B cell (primary cell): ENCODE data around the gene CRHR1. TPM values are rescaled to one million over a fixed set of nuclear protein-coding genes. Genes with fewer than 3 reads are reported as not detected.

ENCODE experiments used
- ATAC-seq: fragments of 200-7000 bp; cut with Tn5 transposase; one replicate; pipeline ENCODE4 v1.10.0; 2021; ENCODE audit warnings: low read depth, mild to moderate bottlenecking, moderate number of reproducible peaks, moderate library complexity
- CTCF ChIA-PET: fragments of 350-600 bp; sonication (Branson Sonifier 250); formaldehyde crosslinking; loops from one replicate; lab custom pipeline; 2021; ENCODE audit warnings: antibody characterized with exemption, inconsistent platforms; lab: Charles Lee
- POLR2A ChIA-PET: fragments of 350-600 bp; sonication (Branson Sonifier 250); formaldehyde crosslinking; loops from one replicate; lab custom pipeline; 2021; ENCODE audit warnings: antibody characterized with exemption; lab: Charles Lee
- DNase-seq: peaks from one replicate; pipeline ENCODE4 v3.0.0; 2013
- H2AFZ ChIP-seq: 2 replicates; pipeline ENCODE4 v1.6.1; 2012; ENCODE audit warnings: mild to moderate bottlenecking, low read depth, low read length; ENCODE audit not compliant: insufficient read depth, poor library complexity, severe bottlenecking
- H3K27ac ChIP-seq, 2 donors: 1 replicate in 1 of 2; 2 replicates in 1 of 2; pipeline ENCODE4 v1.5.1; 2012 to 2013; ENCODE audit warnings: low read length in 2 of 2, mild to moderate bottlenecking in 2 of 2, moderate library complexity in 1 of 2
- H3K27me3 ChIP-seq, 4 experiments: fragments of 200-600 bp in 1 of 4; sonication (generic) in 1 of 4; replicated peaks in 1 of 4; 1 replicate in 2 of 4; 2 replicates in 2 of 4; pipeline versions ENCODE4 v1.6.1 to v1.7.0; 2013 to 2016; ENCODE audit warnings: low read length in 3 of 4, mild to moderate bottlenecking in 2 of 4, mixed read lengths in 1 of 4, moderate library complexity in 1 of 4; ENCODE audit not compliant: insufficient read depth in 4 of 4, control insufficient read depth in 3 of 4; ENCODE audit errors: control extremely low read depth in 1 of 4
- H3K36me3 ChIP-seq, 2 experiments: replicated peaks in 1 of 2; 1 replicate in 1 of 2; 2 replicates in 1 of 2; pipeline versions ENCODE4 v1.6.1 to v1.7.1; 2013; ENCODE audit warnings: low read length in 1 of 2; ENCODE audit not compliant: insufficient read depth in 2 of 2, control insufficient read depth in 1 of 2; ENCODE audit errors: control extremely low read depth in 1 of 2, extremely low read depth in 1 of 2
- H3K4me1 ChIP-seq, 2 donors: fragments of 200-600 bp in 1 of 2; sonication (generic) in 1 of 2; 1 replicate in 1 of 2; 2 replicates in 1 of 2; pipeline versions ENCODE4 v1.5.1 to v1.6.1; 2013 to 2017; ENCODE audit warnings: low read length in 2 of 2; ENCODE audit not compliant: control insufficient read depth in 2 of 2, insufficient read depth in 2 of 2
- H3K4me2 ChIP-seq: replicated peaks from 2 replicates; pipeline ENCODE3; 2012; ENCODE audit warnings: mild to moderate bottlenecking, low read depth, low read length; ENCODE audit not compliant: poor library complexity, severe bottlenecking
- H3K4me3 ChIP-seq, 5 experiments: fragments of 200-600 bp in 1 of 5; sonication (generic) in 1 of 5; 1 replicate in 3 of 5; 2 replicates in 2 of 5; pipeline versions ENCODE4 v1.5.1 to v1.7.0; 2011 to 2016; ENCODE audit warnings: low read length in 4 of 5, mild to moderate bottlenecking in 4 of 5, low read depth in 2 of 5, control low read depth in 1 of 5, moderate library complexity in 1 of 5; ENCODE audit not compliant: insufficient read depth in 1 of 5; ENCODE audit errors: control extremely low read depth in 1 of 5, extremely low read depth in 1 of 5
- H3K79me2 ChIP-seq: fragments of 200-600 bp; sonication (generic); one replicate; pipeline ENCODE4 v1.6.0; 2016; ENCODE audit warnings: low read length; ENCODE audit not compliant: control insufficient read depth, insufficient read depth
- H3K9ac ChIP-seq: fragments of 200-600 bp; sonication (generic); 2 replicates; pipeline ENCODE4 v1.6.1; 2017; ENCODE audit warnings: mild to moderate bottlenecking, low read length, moderate library complexity
- H3K9me3 ChIP-seq, 3 donors: one replicate each; pipeline versions ENCODE4 v1.6.1 to v1.7.1; 2013; ENCODE audit warnings: low read length in 2 of 3; ENCODE audit not compliant: control insufficient read depth in 2 of 3, insufficient read depth in 1 of 3; ENCODE audit errors: control extremely low read depth in 1 of 3
- H4K20me1 ChIP-seq: 2 replicates; pipeline ENCODE4 v1.6.0; 2012; ENCODE audit warnings: mild to moderate bottlenecking, low read length; ENCODE audit not compliant: insufficient read depth, control insufficient read depth, poor library complexity, severe bottlenecking
- H3K27ac Mint-ChIP-seq: one replicate; pipeline ENCODE4 v1.8.0; 2021; ENCODE audit warnings: mixed read lengths
- H3K27me3 Mint-ChIP-seq: one replicate; pipeline ENCODE4 v1.8.0; 2021; ENCODE audit warnings: mixed read lengths
- H3K4me1 Mint-ChIP-seq: one replicate; pipeline ENCODE4 v1.8.0; 2021; ENCODE audit warnings: mixed read lengths
- H3K4me3 Mint-ChIP-seq: one replicate; pipeline ENCODE4 v1.8.0; 2021; ENCODE audit warnings: mixed read lengths
- H3K9me3 Mint-ChIP-seq: one replicate; pipeline ENCODE4 v1.8.0; 2022; ENCODE audit warnings: mixed read lengths; ENCODE audit not compliant: insufficient read depth
- CTCF ChIP-seq: fragments of 200-600 bp; IDR thresholded peaks from one replicate; pipeline ENCODE4 v1.8.0; 2022; ENCODE audit warnings: antibody characterized with exemption, mild to moderate bottlenecking
- EZH2 ChIP-seq: IDR thresholded peaks from 2 replicates; pipeline ENCODE4 v1.6.1; 2012; ENCODE audit warnings: borderline replicate concordance, low read depth, mild to moderate bottlenecking, moderate library complexity, low read length; ENCODE audit not compliant: insufficient read depth, poor library complexity, severe bottlenecking
- WGBS: methylation state at CpG from one replicate; pipeline ENCODE4 v1.1.5; 2013; ENCODE audit warnings: missing lambda C conversion rate; ENCODE audit not compliant: insufficient coverage; 5-methylcytosine and 5-hydroxymethylcytosine counted together
- intact Hi-C: fragments of 100-400 bp; cut with micrococcal nuclease; formaldehyde crosslinking; loops from one replicate; pipeline ENCODE4 v1.10.0; 2022
- polyA plus RNA-seq: library from polyadenylated mRNA; depleted of rRNA; stranded (reverse); fragments of >200 nt; gene quantifications from 2 replicates; pipeline ENCODE4 v1.2.3, GENCODE V29; 2012
- total RNA-seq, 2 donors: library from RNA; stranded (reverse); fragments of 120-200 nt in 1 of 2; gene quantifications; 1 replicate in 1 of 2; 2 replicates in 1 of 2; pipeline versions ENCODE4 v1.2.3 to v1.2.4, GENCODE V29; 2013 to 2022

The CRHR1 gene
- total and polyA plus RNA-seq, 2 donors (not counting 1 experiment from before 2014, with no cell fraction given) = not detected

GRCh38 chr17:45869676-45870341 lies 85.7 kb downstream of the CRHR1 start:
- H3K27me3 Mint-ChIP-seq = peaks cover 45% of the 10 kb centered on the region
- ChIA-PET POLR2A (no interaction called here), CTCF (no interaction called here)
- H3K9me3 Mint-ChIP-seq = no peaks in the 10 kb centered on the region
- H3K9ac ChIP-seq = no peak overlapping the region
- no peak overlapping the region for H3K27ac Mint-ChIP-seq
- peaks cover 1% of the 10 kb centered on the region for H3K4me1 Mint-ChIP-seq
- TF ChIP-seq EZH2 (no peak), CTCF (no peak)
- intact Hi-C loops = no loop called here
- no peak for ATAC-seq
- H3K27ac ChIP-seq = no peak overlapping the region
- H2AFZ ChIP-seq = no peak overlapping the region
- H3K4me1 ChIP-seq = no peaks in the 10 kb centered on the region
- no peaks in the 10 kb centered on the region for H4K20me1 ChIP-seq
- no peaks in the 10 kb centered on the region for H3K79me2 ChIP-seq
- no peak overlapping the region for H3K4me2 ChIP-seq
- H3K27me3 ChIP-seq = peaks cover 0 to 6% (median 2%) of the 10 kb centered on the region in 4 experiments
- no peak for DNase-seq
- no peaks in the 10 kb centered on the region for H3K36me3 ChIP-seq
- H3K9me3 ChIP-seq = no peaks in the 10 kb centered on the region
- no peak overlapping the region for H3K4me3 ChIP-seq
- H3K4me3 Mint-ChIP-seq = no peak overlapping the region
- 80% methylated on average over 10 of the region's 14 CpGs for WGBS

DNA sequence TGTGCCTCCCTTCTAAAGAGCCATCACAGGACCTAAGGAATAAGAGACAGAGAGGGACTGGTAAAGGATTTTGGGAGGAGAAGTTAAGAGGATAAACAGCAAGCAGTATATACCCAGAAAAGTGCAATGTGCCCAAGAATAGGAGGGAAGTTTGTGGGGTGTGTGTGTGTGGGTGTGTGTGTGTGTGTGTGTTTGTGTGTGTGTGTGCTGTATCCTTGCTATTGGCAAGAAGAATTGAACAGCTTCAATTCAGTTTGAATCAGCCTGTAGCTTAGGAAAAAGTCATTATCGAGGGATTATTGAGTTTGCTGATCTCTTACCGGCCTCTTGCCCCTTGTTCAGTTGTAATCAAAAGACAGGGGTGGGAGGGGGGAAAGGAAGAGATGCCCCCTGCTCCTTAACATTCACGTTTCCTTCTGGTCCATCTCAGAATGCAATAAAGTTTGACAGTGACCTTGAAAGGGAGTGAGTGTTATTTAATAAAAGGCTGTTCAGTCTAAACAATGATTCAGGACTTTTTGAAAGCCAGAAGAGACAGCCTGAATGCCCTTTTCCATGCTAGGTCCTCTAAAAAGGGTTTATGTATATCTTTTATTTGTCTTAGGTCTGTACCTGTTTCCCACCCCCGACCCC lies 86.3 kb downstream of the CRHR1 start:
- DNase-seq (no peak), ATAC-seq (no peak)
- Histone ChIP-seq H2AFZ (no peak overlapping the region), H3K9me3 (no peaks in the 10 kb centered on the region), H4K20me1 (no peaks in the 10 kb centered on the region), H3K27me3 (peaks cover 0 to 5% (median 2%) of the 10 kb centered on the region in 4 experiments), H3K79me2 (no peaks in the 10 kb centered on the region), H3K36me3 (no peaks in the 10 kb centered on the region), H3K4me3 (no peak overlapping the region), H3K4me1 (no peaks in the 10 kb centered on the region), H3K27ac (no peak overlapping the region), H3K4me2 (no peak overlapping the region), H3K9ac (no peak overlapping the region)
- TF ChIP-seq CTCF (no peak), EZH2 (no peak)
- peaks cover 40% of the 10 kb centered on the region for H3K27me3 Mint-ChIP-seq
- H3K4me3 Mint-ChIP-seq = no peak overlapping the region
- WGBS = 80% methylated on average over 1 of the region's 4 CpGs
- intact Hi-C loops = no loop called here
- ChIA-PET POLR2A (no interaction called here), CTCF (interaction anchor here (1.0 kb wide), 1 partner anchor 38 kb away, joined by 3 read pairs; no protein-coding TSS in a partner anchor)
- H3K27ac Mint-ChIP-seq = no peak overlapping the region
- no peaks in the 10 kb centered on the region for H3K9me3 Mint-ChIP-seq
- peaks cover 1% of the 10 kb centered on the region for H3K4me1 Mint-ChIP-seq
